Osteocyte (in vitro differentiated cells): Measurements from ENCODE around the gene LMCD1. TPM values are rescaled to one million over a fixed set of nuclear protein-coding genes. Genes with fewer than 3 reads are reported as not detected.

Experiments used
- DNase-seq: peaks from one replicate; pipeline ENCODE4 v3.0.0; 2021; ENCODE audit warnings: mixed read lengths; ENCODE audit not compliant: unreplicated experiment; ENCODE audit errors: extremely low spot score
- H3K27ac Mint-ChIP-seq: one replicate; pipeline ENCODE4 v1.8.0; 2021; ENCODE audit warnings: mild to moderate bottlenecking, mixed read lengths; ENCODE audit not compliant: unreplicated experiment
- H3K27me3 Mint-ChIP-seq: one replicate; pipeline ENCODE4 v1.8.0; 2021; ENCODE audit warnings: mixed read lengths; ENCODE audit not compliant: unreplicated experiment
- H3K36me3 Mint-ChIP-seq: one replicate; pipeline ENCODE4 v1.8.0; 2021; ENCODE audit warnings: mixed read lengths; ENCODE audit not compliant: unreplicated experiment
- H3K4me1 Mint-ChIP-seq: one replicate; pipeline ENCODE4 v1.8.0; 2021; ENCODE audit warnings: mixed read lengths; ENCODE audit not compliant: unreplicated experiment
- H3K4me3 Mint-ChIP-seq: one replicate; pipeline ENCODE4 v1.8.0; 2021; ENCODE audit warnings: mild to moderate bottlenecking, moderate library complexity, mixed read lengths; ENCODE audit not compliant: unreplicated experiment
- H3K9me3 Mint-ChIP-seq: one replicate; pipeline ENCODE4 v1.8.0; 2021; ENCODE audit warnings: mixed read lengths; ENCODE audit not compliant: unreplicated experiment
- CTCF ChIP-seq: fragments of 200-600 bp; sonication (generic); IDR thresholded peaks from 2 replicates; pipeline ENCODE4 v1.5.0; 2021; ENCODE audit warnings: antibody characterized with exemption, mild to moderate bottlenecking, moderate library complexity
- total RNA-seq: library from RNA; stranded (reverse); gene quantifications from 2 replicates; pipeline ENCODE4 v1.2.1, GENCODE V29; 2021

Gene LMCD1
- total RNA-seq, 1 donor from 2014 or later: 136 TPM

GRCh38 chr3:8563597-8563996 lies 62.0 kb downstream of the LMCD1 start:
- Mint-ChIP-seq H3K4me1 (peaks cover 27% of the 10 kb centered on the region), H3K4me3 (no peak overlapping the region), H3K27me3 (no peaks in the 10 kb centered on the region), H3K27ac (no peak overlapping the region), H3K9me3 (no peaks in the 10 kb centered on the region), H3K36me3 (peaks cover 37% of the 10 kb centered on the region)
- TF ChIP-seq CTCF: no peak
- no peak for DNase-seq

- Mint-ChIP-seq H3K36me3 (peaks cover 52% of the 10 kb centered on the region), H3K27me3 (no peaks in the 10 kb centered on the region), H3K4me3 (no peak overlapping the region), H3K4me1 (peaks cover 19% of the 10 kb centered on the region), H3K27ac (no peak overlapping the region), H3K9me3 (no peaks in the 10 kb centered on the region)
- DNase-seq: no peak
- no peak for TF ChIP-seq CTCF
These were observed 63.8 kb downstream of the LMCD1 start for GRCh38 chr3:8565376-8565775.

GRCh38 chr3:8567784-8568575 lies 66.4 kb downstream of the LMCD1 start:
- no peak overlapping the region for H3K4me3 Mint-ChIP-seq
- H3K4me1 Mint-ChIP-seq: peaks cover 13% of the 10 kb centered on the region
- H3K9me3 Mint-ChIP-seq: no peaks in the 10 kb centered on the region
- no peak overlapping the region for H3K27ac Mint-ChIP-seq
- TF ChIP-seq CTCF: no peak
- no peaks in the 10 kb centered on the region for H3K27me3 Mint-ChIP-seq
- H3K36me3 Mint-ChIP-seq: peaks cover 64% of the 10 kb centered on the region
- no peak for DNase-seq

- peaks cover 43% of the 10 kb centered on the region for H3K4me1 Mint-ChIP-seq
- H3K27me3 Mint-ChIP-seq: no peaks in the 10 kb centered on the region
- DNase-seq: no peak
- H3K27ac Mint-ChIP-seq: peak overlapping the region; percentile 57
- peaks cover 65% of the 10 kb centered on the region for H3K36me3 Mint-ChIP-seq
- no peak overlapping the region for H3K4me3 Mint-ChIP-seq
- TF ChIP-seq CTCF: no peak
- no peaks in the 10 kb centered on the region for H3K9me3 Mint-ChIP-seq
These were observed 69.6 kb downstream of the LMCD1 start for GRCh38 chr3:8571256-8571655.

GRCh38 chr3:8573342-8573926 lies 71.8 kb downstream of the LMCD1 start:
- Mint-ChIP-seq H3K27me3 (no peaks in the 10 kb centered on the region), H3K27ac (peak overlapping the region; percentile 90), H3K4me3 (no peak overlapping the region), H3K36me3 (peaks cover 52% of the 10 kb centered on the region), H3K4me1 (peaks cover 64% of the 10 kb centered on the region), H3K9me3 (no peaks in the 10 kb centered on the region)
- no peak for TF ChIP-seq CTCF
- DNase-seq: no peak
